Hepatocyte (in vitro differentiated cells): ENCODE data around the gene RETREG2. TPM values are rescaled to one million over a fixed set of nuclear protein-coding genes. Genes with fewer than 3 reads are reported as not detected.

Experiments
- DNase-seq: peaks from one replicate; pipeline ENCODE4 v3.0.0-alpha.2; 2016; ENCODE audit warnings: low spot score
- H2AFZ ChIP-seq: fragments of 200-600 bp; sonication (generic); 2 replicates; pipeline ENCODE4 v1.6.0; 2016; ENCODE audit warnings: antibody characterized with exemption, mild to moderate bottlenecking
- H3K27ac ChIP-seq: fragments of 200-600 bp; sonication (generic); 2 replicates; pipeline ENCODE4 v1.5.1; 2016; ENCODE audit warnings: mild to moderate bottlenecking
- H3K27me3 ChIP-seq: fragments of 200-600 bp; sonication (generic); 2 replicates; pipeline ENCODE4 v1.6.1; 2016
- H3K36me3 ChIP-seq: fragments of 200-600 bp; sonication (generic); replicated peaks from 2 replicates; pipeline ENCODE4 v1.5.1; 2016; ENCODE audit warnings: low read depth; ENCODE audit not compliant: insufficient read depth
- H3K4me1 ChIP-seq: fragments of 200-600 bp; sonication (generic); 2 replicates; pipeline ENCODE4 v1.5.1; 2016; ENCODE audit warnings: mild to moderate bottlenecking, moderate library complexity; ENCODE audit not compliant: insufficient read depth
- H3K4me2 ChIP-seq: fragments of 200-600 bp; sonication (generic); 2 replicates; pipeline ENCODE4 v1.6.0; 2016
- H3K4me3 ChIP-seq: fragments of 200-600 bp; sonication (generic); 2 replicates; pipeline ENCODE4 v1.5.1; 2016; ENCODE audit warnings: mild to moderate bottlenecking
- H3K79me2 ChIP-seq: fragments of 200-600 bp; sonication (generic); 2 replicates; pipeline ENCODE4 v1.6.0; 2017; ENCODE audit warnings: mild to moderate bottlenecking
- H3K9me2 ChIP-seq: fragments of 200-600 bp; sonication (generic); replicated peaks from 2 replicates; pipeline ENCODE4 v1.6.0; 2017; ENCODE audit warnings: mild to moderate bottlenecking; ENCODE audit not compliant: insufficient read depth
- H3K9me3 ChIP-seq: fragments of 200-600 bp; sonication (generic); 2 replicates; pipeline ENCODE4 v1.5.1; 2016; ENCODE audit warnings: low read depth, mild to moderate bottlenecking
- H4K20me1 ChIP-seq: fragments of 200-600 bp; sonication (generic); 2 replicates; pipeline ENCODE4 v1.6.0; 2016; ENCODE audit warnings: mild to moderate bottlenecking; ENCODE audit not compliant: insufficient read depth, poor library complexity, severe bottlenecking
- EZH2 ChIP-seq: fragments of 200-600 bp; sonication (generic); IDR thresholded peaks from 2 replicates; pipeline ENCODE4 v1.6.1; 2016; ENCODE audit warnings: antibody characterized with exemption, mild to moderate bottlenecking, borderline replicate concordance
- EZH2phosphoT487 ChIP-seq: fragments of 200-600 bp; sonication (generic); IDR thresholded peaks from one replicate; pipeline ENCODE4 v1.6.1; 2018; ENCODE audit warnings: antibody characterized with exemption, mild to moderate bottlenecking, low read depth, moderate library complexity; ENCODE audit not compliant: unreplicated experiment, severe bottlenecking
- WGBS: methylation state at CpG from one replicate; pipeline ENCODE4 v1.1.6; 2016; ENCODE audit warnings: low lambda C conversion rate; ENCODE audit errors: missing lambda C conversion rate; 5-methylcytosine and 5-hydroxymethylcytosine counted together
- polyA plus RNA-seq: library from polyadenylated mRNA; unstranded; fragments of >200 nt; fragmentation: Nextera tagmentation; extraction: Ambion mirVana; gene quantifications from 2 replicates; pipeline ENCODE4 v1.2.1, GENCODE V29; 2016
- total RNA-seq: library from RNA; depleted of rRNA; stranded (reverse); fragments of >200 nt; gene quantifications from 2 replicates; pipeline ENCODE4 v1.2.3, GENCODE V29; 2014
- TF ChIP-seq, protein P1 (sequence below): fragments of 200-600 bp; sonication (generic); IDR thresholded peaks from 2 replicates; pipeline ENCODE4 v1.5.1; 2016; ENCODE audit warnings: antibody characterized with exemption, mild to moderate bottlenecking; ENCODE audit not compliant: poor library complexity

The RETREG2 gene
- total and polyA plus RNA-seq, 2 experiments from 2014 or later = 90.7 to 93.3 TPM

DNA sequence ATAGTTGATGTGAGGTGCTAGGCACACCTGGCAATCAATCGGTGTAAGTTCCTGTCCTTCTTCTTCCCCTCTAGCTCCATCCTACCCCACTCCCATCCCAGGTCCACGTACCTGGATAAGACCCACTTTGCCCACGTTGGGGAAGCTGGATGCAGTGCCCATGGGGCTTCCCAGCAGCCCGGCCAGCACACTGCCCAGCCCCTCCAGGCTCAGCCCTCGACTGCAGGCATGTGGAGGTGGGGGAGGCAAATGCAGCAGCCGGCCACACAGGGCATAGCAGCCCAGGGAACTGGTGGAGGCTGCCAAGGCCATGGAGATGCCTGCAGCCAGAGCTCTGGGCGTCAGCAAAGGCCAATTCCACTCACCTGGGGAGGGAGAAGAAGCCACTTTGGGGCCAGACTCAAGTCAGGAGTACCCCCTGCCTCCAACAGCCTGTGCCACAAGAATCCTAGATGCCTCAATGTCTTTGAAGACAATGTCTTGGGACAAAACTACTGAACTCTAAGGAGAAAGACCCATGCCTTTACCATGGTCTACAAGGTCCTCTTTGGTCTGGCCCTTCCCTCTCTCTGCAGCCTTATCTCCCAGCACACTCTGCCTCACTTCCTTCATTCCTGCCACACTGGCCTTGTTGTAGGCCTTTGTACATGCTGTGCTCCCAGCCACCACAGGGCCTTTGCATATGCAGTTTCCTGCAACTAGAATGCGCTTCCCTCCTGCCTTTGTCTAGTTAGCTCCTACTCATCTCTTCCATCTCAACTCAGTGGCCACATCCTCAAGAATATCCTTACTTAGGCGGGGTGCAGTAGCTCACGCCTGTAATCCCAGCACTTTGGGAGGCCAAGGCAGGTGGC is 12.8 kb upstream of the RETREG2 start:
- 85% methylated on average over 10 of the region's 10 CpGs for WGBS
- H3K4me2 ChIP-seq = no peak overlapping the region

DNA sequence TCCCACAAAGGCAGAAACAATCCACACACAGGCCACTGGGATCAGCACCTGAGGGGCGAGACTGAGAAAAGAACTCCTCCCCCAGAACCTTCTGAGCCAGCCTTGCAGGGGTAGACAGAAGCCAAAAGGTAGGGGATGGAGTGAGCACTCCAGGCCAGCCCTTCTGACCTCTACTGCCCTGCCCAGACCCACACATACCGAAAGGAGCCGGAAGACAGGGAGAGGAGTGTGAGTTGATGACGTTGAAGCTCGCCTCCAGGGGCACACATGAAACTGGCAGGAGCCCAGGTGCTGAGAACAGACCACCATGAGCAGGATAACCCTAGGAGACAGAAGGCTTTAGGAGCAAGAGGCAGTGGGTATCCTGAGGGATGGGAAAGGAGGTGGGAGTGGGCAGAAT is 10.1 kb upstream of the RETREG2 start:
- H3K4me1 ChIP-seq = peaks cover 3% of the 10 kb centered on the region
- 71% methylated on average over 5 of the region's 5 CpGs for WGBS
- H3K27me3 ChIP-seq = no peaks in the 10 kb centered on the region
- H3K4me3 ChIP-seq = no peak overlapping the region
- no peak overlapping the region for H2AFZ ChIP-seq
- no peaks in the 10 kb centered on the region for H3K79me2 ChIP-seq
- no peaks in the 10 kb centered on the region for H4K20me1 ChIP-seq
- no peaks in the 10 kb centered on the region for H3K9me2 ChIP-seq
- no peak for DNase-seq
- H3K27ac ChIP-seq = no peak overlapping the region
- no peaks in the 10 kb centered on the region for H3K36me3 ChIP-seq
- H3K9me3 ChIP-seq = no peaks in the 10 kb centered on the region
- TF ChIP-seq EZH2 = no peak
- H3K4me2 ChIP-seq = no peak overlapping the region

More for the DNA sequence above, 12.8 kb upstream of the RETREG2 start:
- Histone ChIP-seq H3K79me2 (no peaks in the 10 kb centered on the region), H3K36me3 (no peaks in the 10 kb centered on the region), H3K27ac (no peak overlapping the region), H3K27me3 (no peaks in the 10 kb centered on the region), H3K4me3 (no peak overlapping the region), H3K9me3 (no peaks in the 10 kb centered on the region), H3K9me2 (no peaks in the 10 kb centered on the region), H4K20me1 (no peaks in the 10 kb centered on the region), H2AFZ (no peak overlapping the region), H3K4me1 (peaks cover under 1% of the 10 kb centered on the region)
- no peak for TF ChIP-seq EZH2phosphoT487
- TF ChIP-seq, protein P1, sequence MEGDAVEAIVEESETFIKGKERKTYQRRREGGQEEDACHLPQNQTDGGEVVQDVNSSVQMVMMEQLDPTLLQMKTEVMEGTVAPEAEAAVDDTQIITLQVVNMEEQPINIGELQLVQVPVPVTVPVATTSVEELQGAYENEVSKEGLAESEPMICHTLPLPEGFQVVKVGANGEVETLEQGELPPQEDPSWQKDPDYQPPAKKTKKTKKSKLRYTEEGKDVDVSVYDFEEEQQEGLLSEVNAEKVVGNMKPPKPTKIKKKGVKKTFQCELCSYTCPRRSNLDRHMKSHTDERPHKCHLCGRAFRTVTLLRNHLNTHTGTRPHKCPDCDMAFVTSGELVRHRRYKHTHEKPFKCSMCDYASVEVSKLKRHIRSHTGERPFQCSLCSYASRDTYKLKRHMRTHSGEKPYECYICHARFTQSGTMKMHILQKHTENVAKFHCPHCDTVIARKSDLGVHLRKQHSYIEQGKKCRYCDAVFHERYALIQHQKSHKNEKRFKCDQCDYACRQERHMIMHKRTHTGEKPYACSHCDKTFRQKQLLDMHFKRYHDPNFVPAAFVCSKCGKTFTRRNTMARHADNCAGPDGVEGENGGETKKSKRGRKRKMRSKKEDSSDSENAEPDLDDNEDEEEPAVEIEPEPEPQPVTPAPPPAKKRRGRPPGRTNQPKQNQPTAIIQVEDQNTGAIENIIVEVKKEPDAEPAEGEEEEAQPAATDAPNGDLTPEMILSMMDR = no peak
- no peak for TF ChIP-seq EZH2
- DNase-seq = no peak

- no peaks in the 10 kb centered on the region for H3K9me3 ChIP-seq
- H2AFZ ChIP-seq = no peak overlapping the region
- H3K27me3 ChIP-seq = no peaks in the 10 kb centered on the region
- no peaks in the 10 kb centered on the region for H3K79me2 ChIP-seq
- TF ChIP-seq EZH2phosphoT487 (no peak), EZH2 (no peak)
- TF ChIP-seq, protein P1 = no peak
- no peak overlapping the region for H3K27ac ChIP-seq
- no peak overlapping the region for H3K4me3 ChIP-seq
- no peaks in the 10 kb centered on the region for H3K36me3 ChIP-seq
- no peak for DNase-seq
- no peak overlapping the region for H3K4me2 ChIP-seq
- no peaks in the 10 kb centered on the region for H4K20me1 ChIP-seq
- WGBS = 72% methylated on average over 5 of the region's 6 CpGs
- H3K4me1 ChIP-seq = peaks cover 3% of the 10 kb centered on the region
- H3K9me2 ChIP-seq = no peaks in the 10 kb centered on the region
These were observed 9.5 kb upstream of the RETREG2 start for GRCh38 chr2:219168526-219168925.

DNA sequence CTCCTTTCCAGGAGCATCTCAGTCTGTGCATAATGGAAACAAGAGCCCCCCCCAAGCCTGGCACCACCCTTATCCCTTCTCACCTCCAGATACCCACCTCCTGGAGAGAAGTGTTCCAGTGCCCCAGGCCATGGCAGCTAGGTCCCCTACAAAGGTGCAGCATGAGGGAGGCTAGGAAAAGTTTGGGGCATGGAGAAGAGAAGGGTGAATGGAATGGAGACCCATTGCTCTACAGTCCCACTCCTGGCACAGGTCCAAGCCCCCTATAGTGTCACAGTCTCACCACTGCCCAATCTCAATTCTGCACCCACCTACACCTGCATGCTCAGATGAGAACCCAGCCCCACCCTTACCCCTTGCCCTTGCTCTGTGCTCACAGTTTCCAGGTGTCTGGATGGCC is 9.1 kb upstream of the RETREG2 start:
- Histone ChIP-seq H2AFZ (no peak overlapping the region), H3K4me2 (no peak overlapping the region), H3K27me3 (no peaks in the 10 kb centered on the region), H4K20me1 (no peaks in the 10 kb centered on the region), H3K9me2 (no peaks in the 10 kb centered on the region), H3K4me3 (no peak overlapping the region), H3K4me1 (peaks cover 3% of the 10 kb centered on the region), H3K36me3 (no peaks in the 10 kb centered on the region), H3K27ac (no peak overlapping the region), H3K79me2 (peaks cover under 1% of the 10 kb centered on the region), H3K9me3 (no peaks in the 10 kb centered on the region)
- TF ChIP-seq EZH2phosphoT487 (no peak), EZH2 (no peak)
- TF ChIP-seq, protein P1 = no peak
- DNase-seq = no peak
